A673 (cell line): Measurements from ENCODE around the gene TBX1.

Experiments
- CTCF ChIP-seq: fragments of 300-800, 200-600 bp; sonication (generic); conservative IDR thresholded peaks from 2 replicates; pipeline ENCODE4 v1.5.1; 2017; ENCODE audit warnings: low read depth, mild to moderate bottlenecking, antibody characterized with exemption, low read length, moderate library complexity, mixed read lengths
- EZH2 ChIP-seq: fragments of 200-600 bp; sonication (generic); IDR thresholded peaks from 2 replicates; pipeline ENCODE4 v1.6.1; 2017; ENCODE audit warnings: borderline replicate concordance, low read depth, mild to moderate bottlenecking, mixed read lengths, antibody characterized with exemption, low read length; ENCODE audit not compliant: poor library complexity, severe bottlenecking

GRCh38 chr22:19716829-19717105 lies 43.8 kb upstream of the TBX1 start:
- TF ChIP-seq EZH2 (no peak), CTCF (no peak)
